Stimulated activated naive CD4-positive, alpha-beta T cell (primary cell): ENCODE data around the gene SEMA5A.

Source experiments
- DNase-seq, 6 experiments: peaks; one replicate each; lab custom pipeline; 2025; lab: John Stamatoyannopoulos, UW

The SEMA5A gene

GRCh38 chr5:9547122-9547947 lies 1.5 kb upstream of the SEMA5A start:
- no peak for DNase-seq

GRCh38 chr5:9545136-9545991 lies 511 bp downstream of the SEMA5A start:
- peak in 1 of 6 experiments; percentile 36 for DNase-seq

- DNase-seq, result peak in 3 of 6 experiments; percentile 7 to 31 (median 16)
Measured at GRCh38 chr5:9544502-9545135, 1.3 kb downstream of the SEMA5A start.

- DNase-seq, result no peak
Measured at GRCh38 chr5:9544056-9544455, 1.8 kb downstream of the SEMA5A start.

GRCh38 chr5:9543311-9543920 lies 2.5 kb downstream of the SEMA5A start:
- no peak for DNase-seq

- no peak for DNase-seq
Measured at GRCh38 chr5:9540791-9541190, 5.1 kb downstream of the SEMA5A start.

- no peak for DNase-seq
Measured at GRCh38 chr5:9538504-9538903, 7.4 kb downstream of the SEMA5A start.

GRCh38 chr5:9537223-9538141 lies 8.4 kb downstream of the SEMA5A start:
- DNase-seq, result no peak

- no peak for DNase-seq
Measured at GRCh38 chr5:9536717-9537116, 9.2 kb downstream of the SEMA5A start.

GRCh38 chr5:9534881-9535517 lies 10.9 kb downstream of the SEMA5A start:
- no peak for DNase-seq

GRCh38 chr5:9533562-9534364 lies 12.1 kb downstream of the SEMA5A start:
- no peak for DNase-seq

- DNase-seq, result no peak
Measured at GRCh38 chr5:9533096-9533495, 12.8 kb downstream of the SEMA5A start.

GRCh38 chr5:9529513-9529912 lies 16.4 kb downstream of the SEMA5A start:
- no peak for DNase-seq

GRCh38 chr5:9529041-9529480 lies 16.8 kb downstream of the SEMA5A start:
- DNase-seq, result no peak

GRCh38 chr5:9524941-9525340 lies 20.9 kb downstream of the SEMA5A start:
- no peak for DNase-seq

- DNase-seq, result no peak
Measured at GRCh38 chr5:9523090-9523823, 22.6 kb downstream of the SEMA5A start.

- no peak for DNase-seq
Measured at GRCh38 chr5:9519537-9519936, 26.3 kb downstream of the SEMA5A start.

GRCh38 chr5:9516591-9516990 lies 29.3 kb downstream of the SEMA5A start:
- no peak for DNase-seq

GRCh38 chr5:9515436-9515835 lies 30.4 kb downstream of the SEMA5A start:
- no peak for DNase-seq
